ENCODE data around the gene ARAP1.

Gene ARAP1

GRCh38 chr11:72679869-72680268 lies 72.3 kb downstream of the ARAP1 start:
- no peak for FAIRE-seq

- no peak for FAIRE-seq
Measured at GRCh38 chr11:72678524-72678923, 73.7 kb downstream of the ARAP1 start.

GRCh38 chr11:72676861-72677341 lies 75.3 kb downstream of the ARAP1 start:
- no peak for FAIRE-seq

- no peak for FAIRE-seq
Measured at GRCh38 chr11:72675221-72675620, 77.0 kb downstream of the ARAP1 start.

DNA sequence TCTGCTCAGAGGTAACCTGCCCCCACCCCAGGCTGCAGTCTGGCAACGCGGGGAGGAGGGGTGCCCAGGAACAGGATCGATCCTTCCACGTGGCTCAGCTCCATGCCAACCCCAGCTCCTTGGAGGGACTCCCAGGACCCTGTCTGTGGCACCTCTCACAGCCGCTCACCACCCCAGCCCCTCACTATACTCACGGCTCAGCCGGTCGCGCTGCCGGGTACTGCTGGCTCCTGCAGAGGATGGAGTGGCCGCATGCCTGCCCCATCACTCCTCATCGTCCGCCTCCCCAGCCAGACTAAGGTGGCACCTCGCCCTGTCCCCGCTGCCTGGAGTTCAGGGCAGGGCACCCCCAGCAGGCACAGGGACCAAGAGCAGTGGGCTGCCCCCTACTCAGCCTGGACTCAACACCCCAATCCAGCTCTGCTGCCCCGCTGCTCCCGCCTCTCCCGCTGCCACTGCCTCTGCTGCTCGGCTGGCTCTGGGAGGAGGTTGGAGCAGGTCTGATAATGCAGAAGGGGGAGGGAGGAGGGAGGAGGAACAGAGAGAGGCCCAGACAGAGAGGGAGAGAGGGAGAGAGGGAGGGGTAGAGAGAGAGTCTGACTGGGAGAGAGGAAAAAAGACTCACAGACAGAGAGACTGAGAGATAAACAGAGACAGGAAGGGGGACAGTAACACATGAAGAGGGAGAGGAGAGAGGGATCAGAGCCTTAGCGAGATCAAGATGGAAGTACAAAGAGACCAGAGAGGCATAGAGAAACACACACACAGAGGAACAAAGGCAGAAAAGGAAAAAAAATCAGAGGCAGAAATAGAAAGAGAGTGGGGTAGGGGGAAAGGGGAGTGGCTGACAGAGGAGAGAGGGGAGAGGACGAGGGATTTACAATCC lies 78.0 kb downstream of the ARAP1 start, which contains the start of gene PDE2A:
Gene PDE2A, minus strand, starts transcription at position 480 of the 886 bp plus-strand sequence. Its CDS starts 215 bp downstream, at position 265.
- FAIRE-seq, result no peak

DNA sequence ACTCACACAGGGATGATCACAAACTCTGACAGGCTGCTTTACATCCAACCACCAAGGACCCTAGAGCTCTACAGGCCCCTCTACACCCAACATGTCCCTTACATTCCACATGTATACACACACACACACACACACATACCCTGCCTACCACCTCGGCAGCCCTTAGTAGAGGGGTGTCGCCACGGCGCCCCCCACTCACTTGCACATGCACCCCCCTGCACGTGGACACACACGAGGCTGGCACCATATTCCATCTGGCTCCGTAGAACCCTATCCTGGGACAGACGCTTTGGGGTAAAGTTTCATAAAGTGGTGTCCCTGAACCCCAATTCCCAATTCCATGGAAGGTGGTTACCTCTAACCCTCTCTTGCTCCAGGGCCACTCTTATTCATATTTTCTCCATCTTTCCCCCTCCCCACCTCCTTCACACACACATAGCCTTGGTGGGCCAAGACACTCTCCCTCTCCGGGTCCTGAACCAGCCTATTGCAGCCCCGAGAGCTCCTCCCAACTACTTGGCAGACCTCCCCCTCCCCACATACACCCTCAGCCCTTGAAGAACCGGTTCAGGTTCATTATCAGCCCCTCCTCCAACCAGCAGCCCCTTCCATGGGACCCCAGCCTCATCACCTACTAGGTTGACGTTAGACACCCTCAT lies 78.8 kb downstream of the ARAP1 start:
- FAIRE-seq, result no peak

DNA sequence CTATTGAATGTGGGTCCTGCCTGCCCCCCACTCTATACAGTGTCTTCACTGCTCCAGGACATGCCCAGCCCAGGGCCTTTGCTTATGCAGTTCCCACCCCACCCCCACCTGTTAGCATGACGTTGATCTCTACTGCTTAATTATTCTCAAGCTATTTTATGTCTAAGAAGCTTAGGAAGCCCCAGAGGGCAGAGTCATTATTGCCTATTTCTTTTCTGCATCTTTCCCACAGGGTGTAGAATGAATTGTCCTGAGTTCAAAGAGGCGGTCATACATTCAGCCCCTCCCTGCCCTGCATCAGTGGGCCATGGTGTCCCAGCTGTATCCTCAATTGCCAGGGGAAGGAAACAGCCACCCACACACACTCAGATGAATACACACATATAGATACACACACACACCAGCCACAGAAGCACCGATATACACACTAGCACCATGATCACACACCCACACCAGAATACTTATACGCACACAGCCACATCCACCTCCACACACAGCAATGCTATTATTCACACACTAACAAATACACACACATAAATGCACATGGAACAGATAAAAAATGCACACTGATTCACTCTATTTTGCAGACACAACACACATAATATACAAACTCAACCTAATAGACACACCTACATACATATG lies 79.5 kb downstream of the ARAP1 start:
- no peak for FAIRE-seq

DNA sequence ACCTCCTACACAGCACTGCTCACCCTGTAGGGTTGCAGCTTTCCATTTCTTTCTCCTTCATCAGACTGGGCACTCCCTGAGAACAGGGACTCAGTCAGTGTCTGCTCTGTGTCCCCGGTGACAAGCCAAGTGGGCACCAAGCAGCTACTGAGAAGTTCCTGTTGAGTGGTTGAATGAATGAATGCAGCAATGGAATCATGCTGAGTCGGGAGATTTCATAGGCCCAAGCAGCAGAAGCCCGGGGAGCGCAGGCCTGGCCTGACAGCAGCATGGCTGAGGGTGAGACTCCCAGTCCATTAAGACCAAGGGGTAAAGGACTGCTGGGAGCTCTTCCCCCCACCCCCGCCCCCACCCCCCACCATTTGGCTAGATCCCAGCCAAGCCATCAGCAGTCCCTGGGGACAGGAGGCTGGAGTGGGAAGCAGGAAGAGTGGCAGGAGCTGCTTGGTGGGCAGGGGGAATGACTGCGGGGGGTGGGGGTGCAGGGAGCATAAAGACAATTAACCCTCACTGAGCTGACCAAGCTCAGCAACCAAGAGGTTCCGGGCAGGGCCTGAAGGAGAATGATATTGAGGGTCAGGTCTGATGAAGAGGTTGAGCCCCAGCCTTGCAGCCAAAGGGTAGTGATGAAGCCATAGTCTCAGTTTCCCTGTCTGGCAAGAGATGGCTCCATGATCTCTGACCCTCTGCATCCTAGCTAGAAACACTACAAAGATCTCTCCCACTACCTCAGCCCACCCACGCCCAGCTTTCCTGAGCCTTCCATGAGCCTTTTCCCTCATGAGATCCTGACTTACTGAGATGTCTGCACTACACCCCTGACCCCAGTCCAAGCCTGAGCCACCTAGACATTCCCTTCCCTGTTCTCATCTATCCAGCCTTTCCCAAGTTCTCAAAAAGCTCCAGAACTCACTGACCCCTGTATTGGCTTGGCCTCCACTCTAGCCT lies 80.8 kb downstream of the ARAP1 start:
- no peak for FAIRE-seq

DNA sequence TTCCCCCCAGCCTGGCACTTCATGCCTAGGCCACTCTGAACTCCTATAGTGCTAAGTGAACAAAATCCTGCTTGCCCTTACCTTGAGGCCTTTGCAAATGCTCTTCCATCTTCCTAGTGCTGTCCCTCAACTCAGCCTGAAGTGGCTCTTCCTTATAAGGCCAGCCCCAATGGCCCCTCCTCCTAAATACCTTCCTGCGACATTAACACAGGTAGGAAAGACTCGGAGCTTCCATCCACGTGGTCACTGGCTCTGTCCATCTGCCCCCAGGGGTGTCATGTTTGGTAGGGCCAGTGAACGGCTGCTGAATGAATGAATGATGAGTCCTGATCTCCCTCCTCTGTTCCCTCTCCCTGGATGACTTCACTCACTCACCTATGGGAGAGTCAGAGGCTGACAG lies 82.2 kb downstream of the ARAP1 start:
- FAIRE-seq, result no peak

DNA sequence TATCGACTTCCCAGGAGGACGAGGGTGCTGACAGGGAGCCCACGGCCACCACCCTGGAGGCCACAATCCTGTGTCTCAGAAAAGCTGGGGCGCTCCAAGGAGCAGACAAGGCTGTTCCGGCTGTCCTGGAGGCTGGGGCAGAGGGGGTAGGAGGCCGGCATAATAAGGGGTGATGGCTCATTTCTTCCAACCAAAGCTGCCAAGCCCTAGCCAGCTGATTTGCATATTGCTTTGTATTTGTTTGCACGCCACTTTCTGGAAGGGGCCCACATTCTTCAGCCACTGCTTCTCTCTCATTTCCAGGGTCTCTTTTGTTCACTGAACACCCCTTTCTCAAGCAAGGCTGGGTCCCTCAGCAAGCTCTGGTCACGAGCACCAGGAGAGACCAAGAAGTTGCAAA lies 82.7 kb downstream of the ARAP1 start:
- FAIRE-seq, result no peak

GRCh38 chr11:72668629-72669347 lies 83.4 kb downstream of the ARAP1 start:
- FAIRE-seq, result no peak

DNA sequence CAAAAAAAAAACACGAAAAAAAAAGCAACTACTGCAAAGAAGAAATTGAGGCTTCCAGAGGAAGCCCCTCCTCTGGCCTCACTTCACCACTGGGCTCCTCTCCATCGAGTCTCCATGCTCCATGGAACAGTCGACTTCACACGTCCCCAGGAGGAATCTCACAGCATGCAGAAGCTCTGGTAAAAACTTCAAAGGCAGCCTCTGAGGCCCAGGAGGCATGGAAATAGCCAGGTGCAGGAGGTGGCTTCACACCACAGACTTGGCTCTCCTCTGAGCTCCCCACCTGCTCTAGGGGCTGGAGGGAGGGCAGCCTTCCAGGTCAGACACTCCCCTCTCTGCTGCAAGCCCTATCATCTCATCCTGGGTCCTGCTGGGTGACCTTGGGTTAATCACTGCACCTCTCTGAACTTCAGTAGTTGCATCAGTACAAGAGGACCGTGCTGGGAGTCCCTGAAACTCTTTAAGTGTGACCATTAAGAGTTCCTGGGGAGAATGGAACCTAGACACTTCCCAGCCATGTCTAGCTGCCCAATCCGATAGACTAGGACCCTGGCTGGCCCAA lies 86.2 kb downstream of the ARAP1 start:
- FAIRE-seq, result no peak

DNA sequence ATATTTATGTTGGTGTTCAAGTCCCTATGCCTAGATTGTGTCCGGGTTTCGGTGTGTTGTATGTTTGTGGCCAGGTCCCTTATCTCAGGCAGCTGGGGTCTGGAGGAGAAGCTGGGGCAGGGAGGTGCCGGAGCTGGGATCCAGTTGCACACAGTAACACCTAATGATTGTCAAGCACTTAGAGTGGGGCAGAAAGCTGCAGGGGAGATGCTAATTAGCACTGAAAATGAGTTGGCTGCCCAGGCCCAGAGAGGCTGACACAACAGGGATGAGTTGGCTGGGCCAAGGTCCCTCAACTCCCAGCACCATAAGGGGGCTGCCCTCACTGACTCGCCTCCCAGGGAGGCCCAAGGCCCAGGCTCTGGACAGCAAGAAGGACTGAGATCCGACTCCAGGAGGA lies 90.2 kb downstream of the ARAP1 start:
- no peak for FAIRE-seq

GRCh38 chr11:72661486-72661885 lies 90.7 kb downstream of the ARAP1 start:
- FAIRE-seq, result no peak

DNA sequence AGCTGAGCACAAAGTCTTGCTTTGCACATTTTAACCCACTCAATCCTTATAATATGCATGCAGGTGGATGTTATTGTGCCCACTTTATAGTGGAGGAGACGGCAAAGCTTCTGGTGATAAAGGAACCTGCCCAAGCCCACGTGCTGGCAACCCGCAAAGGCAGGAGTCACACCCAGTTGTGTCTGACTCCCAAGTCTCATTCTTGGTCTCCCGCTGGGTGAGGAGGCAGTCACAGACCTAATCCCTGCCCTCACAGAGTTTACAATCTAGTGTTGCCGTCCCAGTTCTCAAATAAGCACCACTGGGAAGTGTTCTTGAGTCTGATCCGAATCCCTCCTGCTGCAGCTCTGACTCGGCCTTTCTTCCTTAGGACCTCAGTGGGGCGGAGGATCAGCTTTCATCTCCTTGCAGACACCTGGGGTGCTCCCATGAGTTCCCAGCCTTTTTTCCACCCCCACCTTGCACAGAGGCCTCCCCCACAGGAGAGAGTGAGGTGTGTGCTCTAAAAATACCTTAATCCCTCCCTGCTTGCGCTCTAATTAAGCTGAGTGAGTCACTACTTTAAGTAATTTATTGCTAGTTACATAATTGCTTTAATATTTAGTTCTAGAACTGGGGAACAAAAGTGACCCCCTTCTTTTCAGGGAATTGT lies 93.1 kb downstream of the ARAP1 start:
- FAIRE-seq, result no peak

- no peak for FAIRE-seq
Measured at GRCh38 chr11:72657411-72658100, 94.7 kb downstream of the ARAP1 start.

GRCh38 chr11:72655896-72656464 lies 96.2 kb downstream of the ARAP1 start:
- no peak for FAIRE-seq

DNA sequence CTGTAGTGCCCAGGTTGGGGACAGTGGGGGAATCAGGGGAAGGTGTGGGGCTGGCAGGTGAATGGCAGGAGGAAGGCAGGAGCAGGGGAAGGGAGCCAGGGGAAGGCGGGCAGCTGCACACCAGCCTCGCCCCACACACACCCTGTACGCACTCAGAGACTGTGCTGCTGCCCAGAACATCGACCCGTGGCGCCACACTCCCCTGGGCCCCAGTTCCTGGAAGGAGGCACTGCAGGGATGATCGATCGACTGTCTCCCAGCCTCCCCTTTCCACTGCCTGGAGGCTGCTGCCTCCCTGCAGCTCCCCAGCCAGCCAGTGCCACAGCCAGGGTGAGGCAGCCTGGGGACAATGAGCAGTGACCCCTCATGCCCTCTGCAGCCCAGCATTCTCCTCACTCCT lies 97.2 kb downstream of the ARAP1 start:
- no peak for FAIRE-seq

DNA sequence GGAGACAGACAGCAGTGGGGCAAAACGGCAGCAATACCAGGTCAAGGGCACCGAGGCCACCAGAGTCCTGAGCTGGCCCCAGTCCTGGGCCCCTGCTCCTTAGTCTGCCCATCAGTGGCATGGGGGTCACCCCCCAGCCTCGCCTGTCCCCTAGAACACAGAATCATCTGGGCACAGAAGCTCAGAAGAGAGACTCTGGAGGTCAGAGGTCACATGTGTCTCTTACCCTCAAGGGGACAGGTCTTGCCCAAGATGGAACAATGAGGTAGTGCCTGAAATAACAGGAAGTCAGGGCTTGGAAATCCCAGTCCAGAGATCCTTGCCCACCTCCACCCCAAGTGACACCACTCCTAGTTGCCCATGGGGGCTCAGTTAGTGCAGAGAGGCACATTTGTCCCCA lies 98.6 kb downstream of the ARAP1 start:
- FAIRE-seq, result no peak
